H1 (cell line): ENCODE measurements around the gene CKAP4. TPM values are rescaled to one million over a fixed set of nuclear protein-coding genes. Genes with fewer than 3 reads are reported as not detected.

Experiments used
- CEBPB ChIP-seq: IDR thresholded peaks from 2 replicates; pipeline ENCODE4 v1.6.1; 2012; ENCODE audit warnings: low read depth, low read length
- CHD7 ChIP-seq: fragments of 300-600 bp; sonication (generic); IDR thresholded peaks from 2 replicates; pipeline ENCODE4 v1.7.1; 2012; ENCODE audit warnings: low read length, moderate library complexity, mild to moderate bottlenecking, inconsistent platforms; ENCODE audit not compliant: insufficient replicate concordance
- SP1 ChIP-seq: IDR thresholded peaks from 2 replicates; pipeline ENCODE4 v1.6.1; 2011; ENCODE audit warnings: low read depth, low read length
- SRF ChIP-seq: IDR thresholded peaks from 2 replicates; pipeline ENCODE4 v1.6.1; 2011; ENCODE audit warnings: mild to moderate bottlenecking, low read depth, low read length, moderate library complexity
- YY1 ChIP-seq: IDR thresholded peaks from 2 replicates; pipeline ENCODE4 v1.6.1; 2011; ENCODE audit warnings: low read depth, mild to moderate bottlenecking, low read length
- polyA plus RNA-seq, 7 experiments: library from polyadenylated mRNA; depleted of rRNA in 3 of 7; stranded (reverse) in 5 of 7; unstranded in 2 of 7; fragments of >200 nt in 5 of 7; fragments of 200-250 nt in 2 of 7; gene quantifications; 1 replicate in 5 of 7; 2 replicates in 1 of 7; 4 replicates in 1 of 7; pipeline versions ENCODE4 v1.2.1 to v1.2.3, GENCODE V29; 2011 to 2013; ENCODE audit warnings: missing spikeins in 2 of 7, mixed read lengths in 2 of 7
- total RNA-seq: library from RNA; stranded (reverse); fragmentation: NEBNext Ultra II Directional; extraction: Animal tissue kit (Norgen Biotek cat#: 25700); gene quantifications from 2 replicates; pipeline ENCODE4 v1.2.1, GENCODE V29; 2021

The CKAP4 gene
- total and polyA plus RNA-seq, 2 of the 8 experiments (the other 6 are each of a cell fraction or from before 2014, with no cell fraction given), result 35.8 to 80.7 TPM

GRCh38 chr12:106269150-106269771 lies 21.4 kb upstream of the CKAP4 start (continued):
- no peak for TF ChIP-seq CEBPB
- no peak for TF ChIP-seq YY1
- TF ChIP-seq SP1, result no peak
- no peak for TF ChIP-seq SRF
- TF ChIP-seq CHD7, result no peak
